Astrocyte (in vitro differentiated cells and primary cell): ENCODE data around the gene IP6K3.

ENCODE experiments used
- EZH2 ChIP-seq: IDR thresholded peaks from 2 replicates; pipeline ENCODE4 v1.6.1; 2012; ENCODE audit warnings: mild to moderate bottlenecking, low read length, inconsistent platforms; ENCODE audit not compliant: insufficient read depth
- TF ChIP-seq, protein P1 (sequence below): IDR thresholded peaks from 2 replicates; pipeline ENCODE4 v1.5.1; 2011; ENCODE audit warnings: low read depth, mild to moderate bottlenecking, inconsistent platforms, low read length, moderate library complexity; ENCODE audit not compliant: insufficient read depth

DNA sequence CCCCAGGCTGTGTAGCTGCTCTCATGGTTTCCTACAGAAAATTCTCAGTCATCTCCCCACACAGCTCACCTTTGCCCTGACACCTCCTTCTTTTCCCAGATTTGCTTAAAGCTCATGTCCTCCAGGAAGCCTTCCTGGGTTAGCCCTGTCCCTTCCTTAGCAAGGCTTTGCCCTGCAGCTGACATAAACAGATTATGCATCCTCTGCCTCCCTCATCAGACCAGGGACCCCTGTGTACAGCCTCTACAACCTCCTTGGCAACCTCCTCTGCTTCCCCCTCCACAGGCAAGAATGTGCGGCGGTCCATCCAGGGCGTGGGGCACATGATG is 75.0 kb downstream of the IP6K3 start:
- TF ChIP-seq, protein P1, sequence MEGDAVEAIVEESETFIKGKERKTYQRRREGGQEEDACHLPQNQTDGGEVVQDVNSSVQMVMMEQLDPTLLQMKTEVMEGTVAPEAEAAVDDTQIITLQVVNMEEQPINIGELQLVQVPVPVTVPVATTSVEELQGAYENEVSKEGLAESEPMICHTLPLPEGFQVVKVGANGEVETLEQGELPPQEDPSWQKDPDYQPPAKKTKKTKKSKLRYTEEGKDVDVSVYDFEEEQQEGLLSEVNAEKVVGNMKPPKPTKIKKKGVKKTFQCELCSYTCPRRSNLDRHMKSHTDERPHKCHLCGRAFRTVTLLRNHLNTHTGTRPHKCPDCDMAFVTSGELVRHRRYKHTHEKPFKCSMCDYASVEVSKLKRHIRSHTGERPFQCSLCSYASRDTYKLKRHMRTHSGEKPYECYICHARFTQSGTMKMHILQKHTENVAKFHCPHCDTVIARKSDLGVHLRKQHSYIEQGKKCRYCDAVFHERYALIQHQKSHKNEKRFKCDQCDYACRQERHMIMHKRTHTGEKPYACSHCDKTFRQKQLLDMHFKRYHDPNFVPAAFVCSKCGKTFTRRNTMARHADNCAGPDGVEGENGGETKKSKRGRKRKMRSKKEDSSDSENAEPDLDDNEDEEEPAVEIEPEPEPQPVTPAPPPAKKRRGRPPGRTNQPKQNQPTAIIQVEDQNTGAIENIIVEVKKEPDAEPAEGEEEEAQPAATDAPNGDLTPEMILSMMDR, result no peak
- no peak for TF ChIP-seq EZH2
